GM21576 (cell line): ENCODE results near the gene ANKRD10.
"Not testable (repeated sequence)": the region's sequence is repeated elsewhere in the genome, so short reads cannot be mapped to it uniquely, and the experiment has no call there.

Source experiments
- ATAC-seq: cut with Tn5 transposase; IDR thresholded peaks from one replicate; pipeline ENCODE4 v1.9.1; 2021; ENCODE audit warnings: mild to moderate bottlenecking, moderate library complexity; ENCODE audit not compliant: unreplicated experiment

The ANKRD10 gene

DNA sequence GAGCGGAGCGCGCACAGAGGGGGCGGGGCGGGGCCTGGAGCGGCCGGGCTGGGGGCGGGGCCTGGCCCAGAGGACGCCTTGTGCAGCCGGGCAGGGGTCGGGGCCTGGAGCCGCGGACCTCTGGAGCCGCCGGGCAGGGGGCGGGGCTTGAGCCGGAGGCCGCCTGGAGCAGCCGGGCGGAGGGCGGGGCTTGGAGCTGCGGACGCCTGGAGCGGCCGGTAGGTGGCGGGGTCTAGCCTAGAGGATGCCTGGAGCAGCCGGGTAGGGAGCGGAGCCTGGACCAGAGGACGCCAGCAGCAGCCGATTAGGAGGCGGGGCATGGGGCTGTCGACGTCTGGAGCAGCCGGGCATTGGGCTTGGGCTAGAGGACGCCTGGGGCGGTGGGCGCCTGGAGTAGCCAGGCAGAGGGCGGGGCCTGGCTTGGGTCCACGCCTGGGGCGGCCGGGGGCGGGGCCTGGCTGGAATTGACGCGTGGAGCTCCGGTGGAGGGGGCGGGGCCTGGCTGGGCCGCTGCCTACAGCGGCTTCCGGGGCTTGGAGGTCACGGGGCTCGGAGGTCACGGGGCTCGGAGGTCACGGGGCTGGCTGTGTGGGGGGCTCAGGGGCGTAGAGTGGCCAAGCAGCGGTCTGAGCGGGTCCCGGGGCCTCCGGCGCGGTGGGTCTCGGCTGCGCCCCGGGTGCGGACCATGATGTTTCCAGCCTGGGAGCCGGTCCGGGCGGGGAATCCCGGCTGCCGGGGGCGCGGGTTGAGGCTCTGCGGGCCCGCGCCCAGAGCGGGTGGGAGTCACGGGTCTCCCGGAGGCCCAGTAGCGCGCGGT, at the start of gene ANKRD10:
Gene ANKRD10 (minus strand): TSS at position 13 of the 817 bp plus-strand sequence. CDS start 135 bp downstream, outside the sequence.
- ATAC-seq = peak; percentile 70

DNA sequence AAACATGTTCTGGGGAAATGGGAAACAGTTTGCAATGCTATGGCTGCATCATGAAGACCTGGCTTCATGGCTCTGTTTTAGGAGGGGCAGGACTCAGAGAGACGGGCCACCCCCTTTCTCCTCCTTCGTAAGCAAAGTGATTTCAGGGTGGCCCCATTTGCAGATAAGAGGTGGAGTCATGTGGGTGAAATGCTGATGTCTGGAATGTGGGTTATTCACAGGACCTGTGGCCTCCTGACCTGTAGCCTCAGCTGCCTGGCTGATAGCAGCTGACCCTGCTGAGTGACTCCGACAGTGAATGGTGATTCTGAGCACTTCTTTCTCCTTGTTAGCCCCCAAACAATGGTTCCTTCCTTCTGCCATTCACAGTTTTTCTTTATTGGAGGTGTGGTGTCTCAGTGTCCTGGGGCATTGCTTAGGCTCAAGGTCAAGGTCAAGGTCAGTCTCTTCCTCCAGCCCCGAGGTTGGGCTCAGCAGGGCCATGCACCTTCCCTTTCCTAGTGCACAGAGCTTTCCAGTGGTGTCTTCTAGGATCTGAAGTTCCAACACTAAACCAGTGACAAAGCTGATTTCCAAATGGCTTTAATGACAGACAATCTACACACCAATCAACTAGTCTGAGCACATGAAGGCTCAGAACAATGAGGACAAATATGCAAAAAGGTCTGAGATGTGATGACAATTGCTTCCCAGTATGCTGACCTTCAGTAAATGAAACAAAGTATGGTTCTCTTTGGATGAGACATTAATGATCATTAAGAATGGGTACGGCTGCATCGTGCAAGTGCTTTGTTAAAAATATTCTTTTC, 49.6 kb upstream of the ANKRD10 start:
- no peak for ATAC-seq

DNA sequence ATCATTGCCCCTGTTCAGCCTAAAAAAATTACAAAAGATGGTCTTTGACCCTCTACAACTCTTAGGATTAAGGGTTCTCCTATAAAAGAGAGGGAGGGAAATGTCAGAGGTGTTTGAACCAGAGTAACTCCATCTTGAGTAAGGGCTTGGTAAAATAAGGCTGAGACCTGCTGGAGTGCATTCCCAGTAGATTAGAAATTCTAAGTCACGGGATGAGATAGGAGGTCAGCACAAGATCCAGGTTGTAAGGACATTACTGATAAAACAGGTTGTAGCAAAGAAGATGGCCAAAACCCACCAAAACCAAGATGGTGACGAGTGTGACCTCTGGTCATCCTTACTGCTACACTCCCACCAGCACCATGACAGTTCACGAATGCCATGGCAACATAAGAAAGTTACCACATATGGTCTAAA, 48.7 kb upstream of the ANKRD10 start:
- ATAC-seq = no peak

DNA sequence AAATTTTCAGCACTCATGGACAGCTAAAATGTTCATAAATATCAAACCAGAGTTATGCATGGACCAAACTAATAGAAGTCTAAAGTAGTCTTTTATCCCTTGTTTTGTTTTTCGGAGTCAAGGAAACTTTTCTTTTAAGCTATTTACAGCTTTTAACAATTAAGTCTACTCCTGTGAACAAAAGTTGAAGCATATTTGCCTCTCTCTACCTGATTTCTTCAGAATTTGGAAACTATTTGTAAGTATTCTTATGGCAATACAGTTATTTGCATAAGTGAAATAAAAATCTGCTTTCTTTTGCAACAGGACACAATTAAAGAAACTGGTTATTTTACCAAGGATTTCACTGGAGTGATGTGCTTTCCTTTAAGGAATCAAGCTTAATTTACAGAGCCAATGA, 47.1 kb upstream of the ANKRD10 start:
- ATAC-seq = no peak

DNA sequence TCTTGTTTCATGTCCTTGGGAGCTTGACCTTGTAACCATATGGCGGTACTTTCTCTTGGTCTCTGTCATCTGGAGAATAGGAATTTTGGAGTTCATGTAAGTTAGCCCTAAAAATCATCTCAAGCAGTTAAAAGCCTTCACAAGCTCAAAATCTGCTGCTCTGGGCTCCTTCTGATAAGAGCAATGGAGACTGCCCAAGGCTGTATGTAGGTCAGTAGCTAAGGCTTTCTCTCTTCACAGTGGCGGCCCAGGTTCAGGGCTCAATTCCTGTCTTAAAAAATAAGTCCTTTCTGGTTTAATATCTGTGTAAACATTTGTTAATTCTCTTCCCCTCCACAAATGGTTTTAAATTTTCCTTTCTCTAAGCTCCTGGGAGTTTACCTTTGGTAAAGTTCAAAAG, 45.3 kb upstream of the ANKRD10 start:
- ATAC-seq = no peak

DNA sequence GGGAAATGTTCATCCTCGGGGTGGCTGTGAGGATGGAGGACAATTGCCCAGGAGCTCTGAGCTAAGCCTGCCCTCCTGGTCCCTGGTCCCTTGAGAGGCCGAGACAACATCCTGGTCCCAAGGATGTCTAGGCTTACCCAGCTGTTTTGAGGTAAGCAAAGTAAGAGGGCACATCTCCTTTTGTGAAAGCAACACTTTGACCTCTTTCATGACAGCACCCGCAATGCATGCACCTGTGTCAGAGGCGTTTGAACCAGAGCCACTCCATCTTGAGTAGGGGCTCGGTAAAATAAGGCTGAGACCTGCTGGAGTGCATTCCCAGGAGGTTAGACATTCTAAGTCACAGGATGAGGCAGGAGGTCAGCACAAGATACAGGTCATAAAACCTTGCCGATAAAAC, 43.1 kb upstream of the ANKRD10 start:
- ATAC-seq = no peak

DNA sequence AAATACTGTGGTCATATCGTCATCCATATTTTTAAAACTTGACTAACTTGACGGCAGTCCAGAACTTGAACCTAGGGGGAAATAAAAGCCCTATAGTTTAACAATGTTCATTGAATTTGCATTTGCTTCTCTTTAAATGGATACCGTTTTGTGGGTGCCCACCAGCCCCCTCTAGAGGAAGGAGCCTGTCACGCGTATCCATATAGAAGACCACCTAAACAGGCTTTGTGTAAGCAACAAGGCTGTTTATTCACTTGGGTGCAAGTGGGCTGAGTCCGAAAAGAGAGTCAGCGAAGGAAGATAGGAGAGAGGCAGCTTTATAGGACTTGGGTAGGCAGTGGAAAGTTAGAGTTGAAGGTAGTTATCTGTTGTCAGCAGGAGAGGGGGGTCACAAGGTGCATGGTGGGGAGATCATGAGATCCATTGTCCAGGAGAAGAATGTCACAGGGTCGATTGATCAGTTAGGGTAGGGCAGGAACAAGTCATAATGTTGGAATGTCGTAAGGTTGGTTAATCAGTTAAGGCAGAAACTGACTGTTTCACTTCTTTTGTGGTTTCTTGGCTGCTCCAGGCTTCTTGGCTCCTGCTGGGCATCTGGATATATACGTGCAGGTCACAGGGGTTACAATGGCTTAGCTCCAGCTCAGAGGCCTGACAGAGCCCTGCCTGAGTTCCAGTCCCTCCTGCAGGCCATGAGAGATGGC, 42.5 kb upstream of the ANKRD10 start:
- ATAC-seq = no peak

DNA sequence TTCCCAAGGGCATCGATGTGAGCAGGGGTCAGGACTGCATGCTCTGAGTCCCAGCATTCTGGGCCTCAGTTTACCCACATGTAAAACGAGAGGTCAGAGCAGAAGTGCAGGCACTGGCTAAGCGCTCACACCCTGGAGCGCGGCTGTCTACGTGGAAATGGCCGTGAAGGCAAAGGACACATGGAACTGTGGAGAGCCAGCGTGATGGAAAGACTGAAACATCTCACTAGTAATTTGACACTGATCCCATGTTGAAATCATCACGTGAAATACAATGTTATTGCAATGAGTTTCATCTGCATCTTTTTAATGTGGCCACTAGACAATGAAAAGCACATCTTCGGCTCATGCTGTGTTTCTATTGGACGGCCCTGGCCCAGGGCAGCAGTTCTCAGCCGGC, 41.3 kb upstream of the ANKRD10 start:
- ATAC-seq = not testable (repeated sequence)

DNA sequence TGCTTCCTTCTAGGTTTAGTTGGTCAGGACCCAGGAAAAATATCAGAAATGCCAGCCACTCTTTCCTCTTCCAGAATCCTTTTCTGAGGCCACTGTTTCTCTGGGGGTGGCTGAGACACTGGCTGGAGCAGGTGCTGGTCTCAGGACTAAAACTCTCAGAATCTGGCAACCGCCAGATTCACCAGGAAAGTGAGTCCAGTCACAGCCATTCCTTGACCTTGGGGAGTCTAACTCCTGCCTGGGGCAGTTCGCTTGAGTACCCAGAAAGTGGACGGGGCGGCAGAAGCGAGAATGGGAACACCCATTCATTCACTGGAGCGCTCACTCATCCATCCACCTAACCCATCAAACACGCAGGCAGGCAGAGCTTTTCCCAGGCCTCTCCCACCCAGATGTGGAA, 40.7 kb upstream of the ANKRD10 start:
- ATAC-seq = not testable (repeated sequence)

DNA sequence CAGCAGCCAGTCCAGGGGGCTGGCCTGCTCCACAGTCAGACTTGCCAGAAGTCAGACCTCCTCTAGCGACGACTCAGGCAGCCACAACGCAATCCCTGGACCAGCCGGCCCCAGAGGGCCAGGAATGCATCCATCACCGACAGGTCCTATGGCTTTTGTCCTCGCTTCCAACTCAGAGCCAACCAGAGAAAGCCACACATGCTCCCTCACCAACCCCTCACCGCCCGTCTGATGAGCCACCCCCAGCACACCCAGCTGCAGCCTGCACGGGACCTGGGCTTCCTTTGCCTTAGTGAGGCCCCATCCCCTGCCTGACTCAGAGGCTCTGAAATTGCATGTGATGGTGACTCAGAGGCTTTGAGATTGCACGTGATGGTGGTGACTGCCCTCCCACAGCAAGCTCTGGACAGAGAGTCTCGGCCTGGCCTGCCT, 40.2 kb upstream of the ANKRD10 start:
- ATAC-seq = peak; percentile 72

DNA sequence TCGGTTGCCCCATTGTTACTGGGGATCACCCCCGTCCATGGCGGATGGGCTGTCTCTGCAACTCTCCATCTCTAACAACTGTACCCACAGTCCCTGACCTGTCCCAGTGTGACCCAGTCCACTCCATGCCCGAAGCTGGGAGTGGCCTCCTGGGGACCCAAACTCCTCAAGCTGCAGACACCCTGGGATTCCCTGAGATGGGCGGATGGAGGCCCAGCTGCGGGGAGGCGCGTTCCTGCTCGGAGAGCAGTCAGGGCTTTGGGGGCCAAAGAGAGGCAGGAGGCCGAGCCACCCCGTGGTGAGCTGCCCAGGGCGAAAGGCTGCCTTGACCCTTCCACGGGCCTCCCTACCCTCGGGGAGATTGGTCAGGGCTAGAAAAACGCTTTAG, 39.7 kb upstream of the ANKRD10 start:
- ATAC-seq = not testable (repeated sequence)

DNA sequence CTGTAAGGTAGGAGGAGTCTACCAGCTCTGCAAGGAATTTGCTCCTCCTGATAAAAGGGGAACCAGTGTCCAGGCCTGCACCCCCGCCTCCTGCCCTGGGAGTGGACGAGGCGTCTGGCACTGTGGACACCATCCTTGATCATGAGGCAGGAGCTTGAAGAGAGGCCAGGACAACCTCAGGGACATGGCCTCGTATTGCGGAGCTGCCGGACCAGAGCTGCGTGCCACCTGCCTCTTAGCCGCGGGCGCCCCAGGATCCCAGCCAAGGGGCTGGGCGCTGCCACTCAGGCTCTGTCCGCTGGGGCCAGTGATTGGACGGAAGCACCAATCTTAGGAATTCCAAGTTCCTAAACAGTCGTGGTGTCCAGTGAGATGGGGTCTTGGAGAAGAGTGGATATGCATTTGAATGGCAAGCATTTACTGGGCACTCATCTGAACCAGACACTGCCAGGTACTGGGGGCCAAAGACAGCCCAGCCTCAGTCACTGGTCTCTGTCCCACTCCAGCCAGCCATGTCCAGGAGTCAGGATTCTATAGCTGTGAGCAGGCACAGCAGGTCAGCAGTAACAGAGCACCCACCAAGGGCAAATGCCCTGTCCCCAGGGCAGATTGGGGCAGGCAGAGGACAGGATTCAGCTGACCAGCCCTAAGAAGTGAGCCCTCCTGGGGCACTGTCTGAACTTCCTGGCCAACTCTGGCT, 39.1 kb upstream of the ANKRD10 start:
- ATAC-seq = no peak

DNA sequence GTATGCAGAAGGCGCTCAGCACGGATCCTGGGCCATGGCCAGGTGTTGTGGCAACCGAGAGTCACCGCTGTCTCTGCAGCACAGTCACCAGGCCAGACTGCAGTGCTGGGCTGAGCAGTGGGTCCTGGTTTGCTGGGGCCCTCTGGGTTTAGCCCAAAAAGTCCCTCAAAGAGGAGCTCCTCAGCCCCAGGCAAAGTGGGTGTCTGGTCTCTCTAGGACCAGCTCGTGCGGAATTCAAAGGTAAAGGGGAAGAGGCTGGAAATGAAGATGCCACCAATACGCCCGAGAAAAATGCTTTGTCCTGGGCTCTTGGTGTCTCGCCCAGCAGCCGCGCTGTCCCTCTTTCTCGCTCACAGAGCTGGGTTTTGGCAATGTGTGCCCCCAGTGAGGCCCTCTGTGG, 38.5 kb upstream of the ANKRD10 start:
- ATAC-seq = no peak

DNA sequence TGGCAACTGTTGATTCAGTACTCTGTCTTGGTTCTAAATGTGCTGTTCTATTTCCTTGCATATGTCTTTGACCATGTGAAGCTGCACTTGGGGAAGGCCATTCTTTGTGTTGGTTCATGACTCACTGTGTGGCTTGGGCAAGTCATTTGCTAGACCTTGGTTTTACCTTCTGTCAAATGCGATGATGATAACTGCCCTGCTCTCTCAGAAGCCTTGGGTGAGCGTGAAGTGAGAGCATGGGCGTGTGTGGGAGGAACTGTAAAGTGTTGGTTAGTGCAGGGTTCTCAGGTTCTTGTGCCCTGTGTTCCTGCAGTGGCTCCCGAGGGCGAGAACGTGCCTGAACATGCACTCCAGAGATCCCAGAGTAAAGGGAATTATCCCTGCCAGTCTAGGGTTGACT, 37.3 kb upstream of the ANKRD10 start:
- ATAC-seq = peak; percentile 47

DNA sequence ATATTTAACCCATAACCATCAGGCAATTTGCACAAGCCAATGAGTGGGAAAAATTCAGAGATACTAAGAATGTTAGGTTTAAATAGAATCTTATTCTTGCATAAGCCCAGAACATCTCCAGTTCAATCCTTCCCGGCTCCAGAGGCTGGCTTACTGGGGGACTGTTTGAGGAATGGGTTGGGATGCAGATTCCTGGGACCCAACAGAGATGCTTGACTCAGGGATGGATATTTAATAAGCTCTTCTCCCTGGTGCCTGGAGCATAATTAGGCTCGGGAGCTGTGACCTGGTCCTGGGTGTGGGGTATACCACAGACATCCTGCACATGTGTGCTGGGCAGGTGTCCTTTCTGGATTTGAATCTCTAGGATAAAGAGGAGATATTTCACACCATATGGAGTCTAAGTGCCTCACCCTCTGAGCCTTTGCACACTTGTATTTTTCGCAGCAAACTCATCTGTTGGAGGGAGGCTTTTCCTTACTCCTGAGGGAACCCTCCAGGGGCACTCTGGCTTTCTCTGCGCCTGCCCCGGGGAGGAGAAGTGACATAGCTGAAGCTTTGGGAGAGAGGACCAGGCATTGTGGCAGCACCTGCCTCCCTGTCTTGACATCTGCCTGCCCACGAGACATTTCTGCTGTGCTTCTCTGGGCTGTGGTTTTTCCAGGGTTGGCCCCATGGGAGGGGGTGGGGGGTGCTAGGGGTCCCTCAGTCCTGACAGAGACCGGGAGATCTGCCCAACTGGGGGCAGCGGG, 36.1 kb upstream of the ANKRD10 start:
- ATAC-seq = no peak

DNA sequence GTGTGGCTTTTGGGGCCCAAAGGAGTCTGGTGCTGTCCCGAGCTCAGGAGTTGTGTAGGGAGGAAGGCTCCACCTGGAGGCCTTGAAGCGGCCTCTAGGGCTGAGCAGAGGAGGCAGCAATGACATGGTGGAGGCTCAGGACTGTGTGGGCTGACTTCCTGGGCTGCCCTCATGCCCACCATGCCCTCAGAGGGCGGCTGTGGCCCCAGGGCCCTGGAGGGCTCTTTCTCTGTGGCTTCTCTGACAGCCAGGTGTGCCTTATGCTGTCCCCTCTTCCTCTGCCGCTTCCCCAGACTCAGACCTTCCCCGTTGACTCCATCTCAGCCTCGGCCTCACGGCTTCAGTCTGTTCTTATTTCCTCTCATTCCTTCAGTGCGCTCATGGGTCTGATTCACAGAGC, 35.5 kb upstream of the ANKRD10 start:
- no peak for ATAC-seq

DNA sequence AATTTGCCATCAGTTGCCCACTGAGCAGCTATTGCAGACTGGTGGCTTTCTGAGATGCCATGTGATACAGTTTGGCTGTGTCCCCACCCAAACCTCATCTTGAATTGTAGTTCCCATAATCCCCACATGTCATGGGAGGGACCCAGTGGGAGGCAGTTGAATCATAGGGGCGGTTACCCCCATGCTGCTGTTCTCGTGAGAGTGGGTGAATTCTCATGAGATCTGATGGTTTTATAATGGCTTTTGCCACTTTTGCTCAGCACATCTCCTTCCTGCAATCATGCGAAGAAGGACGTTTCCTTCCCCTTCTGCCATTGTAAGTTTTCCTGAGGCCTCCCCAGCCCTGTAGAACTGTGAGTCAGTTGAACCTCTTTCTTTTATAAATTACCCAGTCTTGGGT, 34.8 kb upstream of the ANKRD10 start:
- no peak for ATAC-seq

DNA sequence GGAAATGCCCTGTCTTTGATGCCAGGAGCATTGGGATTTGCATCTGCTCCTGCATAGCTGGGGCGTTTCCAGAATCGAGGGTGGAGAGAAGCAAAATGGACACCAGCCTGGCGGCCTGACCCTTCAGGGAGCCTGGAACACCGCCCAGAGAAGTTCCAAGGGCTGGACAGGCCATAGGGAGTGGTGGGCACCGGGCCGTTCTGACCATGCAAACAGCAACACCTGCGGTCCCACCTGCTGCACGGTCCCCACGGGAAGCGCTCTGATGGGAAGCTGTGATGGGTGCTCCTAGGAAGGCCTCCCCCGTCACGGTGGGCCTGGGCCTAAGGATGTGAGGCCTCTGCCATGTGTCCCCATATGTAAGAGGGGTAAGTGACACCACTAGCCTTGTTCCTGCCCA, 34.2 kb upstream of the ANKRD10 start:
- ATAC-seq = no peak

DNA sequence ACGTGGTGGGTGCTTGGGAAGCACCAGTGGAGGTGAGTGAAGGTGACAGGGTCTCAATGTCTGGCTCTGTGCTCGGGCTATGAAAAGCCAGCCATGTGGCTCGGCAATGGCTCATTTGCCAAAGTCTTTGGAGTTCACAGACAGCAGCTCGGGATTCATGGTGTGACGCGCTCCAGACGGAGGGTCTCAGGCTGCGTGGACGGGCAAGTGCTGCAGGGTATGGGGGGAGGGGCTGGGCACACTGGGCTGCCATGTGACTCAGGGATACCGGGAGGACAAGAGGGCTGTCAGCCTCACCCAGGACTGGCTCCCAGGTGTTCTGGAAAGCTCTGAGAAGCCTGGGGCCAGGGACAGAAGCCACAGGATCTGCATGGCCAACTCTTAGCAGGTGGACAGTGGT, 32.5 kb upstream of the ANKRD10 start:
- ATAC-seq = not testable (repeated sequence)

DNA sequence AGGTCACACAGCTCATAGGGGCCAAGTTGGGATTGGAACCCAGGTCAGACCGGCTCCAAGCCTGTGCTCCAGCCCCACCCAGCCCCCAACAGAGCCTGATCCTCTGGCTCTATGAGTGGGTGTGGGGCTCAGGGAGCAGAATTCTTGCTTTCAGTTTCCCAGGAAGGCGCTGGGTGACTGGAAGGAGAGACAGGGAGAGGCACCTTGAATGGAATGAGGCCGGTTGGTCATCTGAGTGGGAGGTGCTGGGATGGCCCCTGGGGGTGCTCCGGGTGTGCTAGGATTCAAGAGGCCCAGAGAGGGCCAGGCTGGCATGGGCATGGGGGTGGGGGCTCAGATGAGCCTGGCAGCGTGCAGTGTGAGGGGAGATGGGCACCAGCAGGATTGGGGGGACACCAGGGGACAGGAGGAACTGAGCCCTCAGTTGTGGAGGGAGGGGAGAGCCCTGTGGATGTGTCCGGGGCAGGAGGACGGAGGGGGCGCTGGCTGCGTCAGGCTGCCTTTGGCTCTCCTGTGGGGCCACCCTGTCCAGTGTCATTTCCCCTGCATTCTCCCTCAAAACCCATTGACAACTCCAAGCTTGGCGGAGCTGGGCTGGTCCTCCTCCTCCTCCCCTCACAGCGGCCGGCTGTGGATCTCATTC, 31.2 kb upstream of the ANKRD10 start:
- ATAC-seq = no peak
